Loucy (cell line): Measurements from ENCODE around the gene NCR2.

Experiments
- CTCF ChIP-seq: fragments of 200-600 bp; sonication (generic); conservative IDR thresholded peaks from 2 replicates; pipeline ENCODE4 v1.5.1; 2014; ENCODE audit warnings: mild to moderate bottlenecking, antibody characterized with exemption, low read length
- EZH2phosphoT487 ChIP-seq: fragments of 200-600 bp; IDR thresholded peaks from 2 replicates; pipeline ENCODE4 v1.6.1; 2018; ENCODE audit warnings: antibody characterized with exemption, mild to moderate bottlenecking, moderate library complexity, borderline replicate concordance

GRCh38 chr6:41331401-41332150 is 3.8 kb upstream of the NCR2 start:
- no peak for TF ChIP-seq CTCF
- no peak for TF ChIP-seq EZH2phosphoT487
